ENCODE results near the gene MYO5C. TPM values are rescaled to one million over a fixed set of nuclear protein-coding genes. Genes with fewer than 3 reads are reported as not detected.

The MYO5C gene
- total RNA-seq, 1 donor from 2014 or later: 22.9 TPM

DNA sequence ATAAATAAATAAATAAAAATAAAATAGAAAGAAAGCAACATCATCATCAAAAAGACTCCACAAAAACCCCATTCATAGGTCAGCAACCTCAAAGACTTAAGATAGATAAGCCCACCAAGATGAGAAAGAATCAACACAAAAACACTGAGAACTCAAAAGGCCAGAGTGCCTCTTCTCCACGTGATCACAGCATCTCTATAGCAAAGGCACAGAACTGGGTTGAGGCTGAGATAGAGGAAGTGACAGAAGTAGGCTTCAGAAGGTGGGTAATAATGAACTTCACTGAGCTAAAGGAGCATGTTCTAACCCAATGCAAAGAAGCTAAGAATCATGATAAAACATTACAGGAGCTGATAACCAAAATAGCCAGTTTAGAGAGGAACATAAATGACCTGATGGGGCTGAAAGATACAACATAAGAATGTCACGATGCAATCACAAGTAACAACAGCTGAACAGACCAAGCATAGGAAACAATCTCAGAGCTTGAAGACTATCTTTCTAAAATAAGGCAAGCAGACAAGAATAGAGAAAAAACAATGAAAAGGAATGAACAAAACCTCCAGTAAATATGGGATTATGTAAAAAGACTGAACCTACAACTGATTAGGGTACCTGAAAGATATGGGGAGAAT, 130.9 kb downstream of the MYO5C start:
- Mint-ChIP-seq H3K4me1 (ENCODE audit: unreplicated experiment) (no peaks in the 10 kb centered on the region), H3K27ac (ENCODE audit: unreplicated experiment) (no peak overlapping the region)
- TF ChIP-seq CTCF (IDR thresholded peaks at IDR 0.05; ENCODE audit: unreplicated experiment): no peak

GRCh38 chr15:52163321-52164190, 132.0 kb downstream of the MYO5C start:
- no peaks in the 10 kb centered on the region for H3K4me1 Mint-ChIP-seq (ENCODE audit: unreplicated experiment)
- no peak overlapping the region for H3K4me3 Mint-ChIP-seq (ENCODE audit: unreplicated experiment)
- TF ChIP-seq CTCF (IDR thresholded peaks at IDR 0.05; ENCODE audit: unreplicated experiment): peak; percentile 15
- peak; percentile 41 for DNase-seq (ENCODE audit: low spot score)
- no peak overlapping the region for H3K27ac Mint-ChIP-seq (ENCODE audit: unreplicated experiment)
- H3K36me3 Mint-ChIP-seq (ENCODE audit: low read depth, unreplicated experiment): no peaks in the 10 kb centered on the region
- H3K27me3 Mint-ChIP-seq (ENCODE audit: unreplicated experiment): peaks cover 1% of the 10 kb centered on the region
- H3K9me3 Mint-ChIP-seq (ENCODE audit: unreplicated experiment): no peaks in the 10 kb centered on the region

More for the DNA sequence above, 130.9 kb downstream of the MYO5C start:
- peaks cover 1% of the 10 kb centered on the region for H3K27me3 Mint-ChIP-seq (ENCODE audit: unreplicated experiment)
- no peak for DNase-seq (ENCODE audit: low spot score)
- H3K9me3 Mint-ChIP-seq (ENCODE audit: unreplicated experiment): no peaks in the 10 kb centered on the region
- no peak overlapping the region for H3K4me3 Mint-ChIP-seq (ENCODE audit: unreplicated experiment)
- H3K36me3 Mint-ChIP-seq (ENCODE audit: low read depth, unreplicated experiment): no peaks in the 10 kb centered on the region

- H3K4me3 Mint-ChIP-seq (ENCODE audit: unreplicated experiment): no peak overlapping the region
- TF ChIP-seq CTCF (IDR thresholded peaks at IDR 0.05; ENCODE audit: unreplicated experiment): no peak
- no peak for DNase-seq (ENCODE audit: low spot score)
- no peaks in the 10 kb centered on the region for H3K9me3 Mint-ChIP-seq (ENCODE audit: unreplicated experiment)
- H3K4me1 Mint-ChIP-seq (ENCODE audit: unreplicated experiment): no peaks in the 10 kb centered on the region
- no peak overlapping the region for H3K27ac Mint-ChIP-seq (ENCODE audit: unreplicated experiment)
- no peaks in the 10 kb centered on the region for H3K36me3 Mint-ChIP-seq (ENCODE audit: low read depth, unreplicated experiment)
- peaks cover 1% of the 10 kb centered on the region for H3K27me3 Mint-ChIP-seq (ENCODE audit: unreplicated experiment)
Observed at GRCh38 chr15:52162876-52163275, 132.7 kb downstream of the MYO5C start.

GRCh38 chr15:52162260-52162659, 133.3 kb downstream of the MYO5C start:
- H3K27me3 Mint-ChIP-seq (ENCODE audit: unreplicated experiment): peaks cover 1% of the 10 kb centered on the region
- no peak for DNase-seq (ENCODE audit: low spot score)
- no peaks in the 10 kb centered on the region for H3K36me3 Mint-ChIP-seq (ENCODE audit: low read depth, unreplicated experiment)
- H3K4me3 Mint-ChIP-seq (ENCODE audit: unreplicated experiment): no peak overlapping the region
- no peaks in the 10 kb centered on the region for H3K4me1 Mint-ChIP-seq (ENCODE audit: unreplicated experiment)
- H3K9me3 Mint-ChIP-seq (ENCODE audit: unreplicated experiment): no peaks in the 10 kb centered on the region
- no peak for TF ChIP-seq CTCF (IDR thresholded peaks at IDR 0.05; ENCODE audit: unreplicated experiment)
- H3K27ac Mint-ChIP-seq (ENCODE audit: unreplicated experiment): no peak overlapping the region
